Hepatocyte (in vitro differentiated cells): ENCODE measurements around the gene ERVFRD-1. TPM values are rescaled to one million over a fixed set of nuclear protein-coding genes. Genes with fewer than 3 reads are reported as not detected.

ENCODE experiments used
- DNase-seq: peaks from one replicate; pipeline ENCODE4 v3.0.0-alpha.2; 2016; ENCODE audit warnings: low spot score
- H2AFZ ChIP-seq: fragments of 200-600 bp; sonication (generic); 2 replicates; pipeline ENCODE4 v1.6.0; 2016; ENCODE audit warnings: antibody characterized with exemption, mild to moderate bottlenecking
- H3K27ac ChIP-seq: fragments of 200-600 bp; sonication (generic); 2 replicates; pipeline ENCODE4 v1.5.1; 2016; ENCODE audit warnings: mild to moderate bottlenecking
- H3K27me3 ChIP-seq: fragments of 200-600 bp; sonication (generic); 2 replicates; pipeline ENCODE4 v1.6.1; 2016
- H3K36me3 ChIP-seq: fragments of 200-600 bp; sonication (generic); replicated peaks from 2 replicates; pipeline ENCODE4 v1.5.1; 2016; ENCODE audit warnings: low read depth; ENCODE audit not compliant: insufficient read depth
- H3K4me1 ChIP-seq: fragments of 200-600 bp; sonication (generic); 2 replicates; pipeline ENCODE4 v1.5.1; 2016; ENCODE audit warnings: mild to moderate bottlenecking, moderate library complexity; ENCODE audit not compliant: insufficient read depth
- H3K4me2 ChIP-seq: fragments of 200-600 bp; sonication (generic); 2 replicates; pipeline ENCODE4 v1.6.0; 2016
- H3K4me3 ChIP-seq: fragments of 200-600 bp; sonication (generic); 2 replicates; pipeline ENCODE4 v1.5.1; 2016; ENCODE audit warnings: mild to moderate bottlenecking
- H3K79me2 ChIP-seq: fragments of 200-600 bp; sonication (generic); 2 replicates; pipeline ENCODE4 v1.6.0; 2017; ENCODE audit warnings: mild to moderate bottlenecking
- H3K9me2 ChIP-seq: fragments of 200-600 bp; sonication (generic); replicated peaks from 2 replicates; pipeline ENCODE4 v1.6.0; 2017; ENCODE audit warnings: mild to moderate bottlenecking; ENCODE audit not compliant: insufficient read depth
- H3K9me3 ChIP-seq: fragments of 200-600 bp; sonication (generic); 2 replicates; pipeline ENCODE4 v1.5.1; 2016; ENCODE audit warnings: low read depth, mild to moderate bottlenecking
- H4K20me1 ChIP-seq: fragments of 200-600 bp; sonication (generic); 2 replicates; pipeline ENCODE4 v1.6.0; 2016; ENCODE audit warnings: mild to moderate bottlenecking; ENCODE audit not compliant: insufficient read depth, poor library complexity, severe bottlenecking
- EZH2 ChIP-seq: fragments of 200-600 bp; sonication (generic); IDR thresholded peaks from 2 replicates; pipeline ENCODE4 v1.6.1; 2016; ENCODE audit warnings: antibody characterized with exemption, mild to moderate bottlenecking, borderline replicate concordance
- EZH2phosphoT487 ChIP-seq: fragments of 200-600 bp; sonication (generic); IDR thresholded peaks from one replicate; pipeline ENCODE4 v1.6.1; 2018; ENCODE audit warnings: antibody characterized with exemption, mild to moderate bottlenecking, low read depth, moderate library complexity; ENCODE audit not compliant: unreplicated experiment, severe bottlenecking
- WGBS: methylation state at CpG from one replicate; pipeline ENCODE4 v1.1.6; 2016; ENCODE audit warnings: low lambda C conversion rate; ENCODE audit errors: missing lambda C conversion rate; 5-methylcytosine and 5-hydroxymethylcytosine counted together
- polyA plus RNA-seq: library from polyadenylated mRNA; unstranded; fragments of >200 nt; fragmentation: Nextera tagmentation; extraction: Ambion mirVana; gene quantifications from 2 replicates; pipeline ENCODE4 v1.2.1, GENCODE V29; 2016
- total RNA-seq: library from RNA; depleted of rRNA; stranded (reverse); fragments of >200 nt; gene quantifications from 2 replicates; pipeline ENCODE4 v1.2.3, GENCODE V29; 2014
- TF ChIP-seq, protein P1 (sequence below): fragments of 200-600 bp; sonication (generic); IDR thresholded peaks from 2 replicates; pipeline ENCODE4 v1.5.1; 2016; ENCODE audit warnings: antibody characterized with exemption, mild to moderate bottlenecking; ENCODE audit not compliant: poor library complexity

Gene ERVFRD-1, protein sequence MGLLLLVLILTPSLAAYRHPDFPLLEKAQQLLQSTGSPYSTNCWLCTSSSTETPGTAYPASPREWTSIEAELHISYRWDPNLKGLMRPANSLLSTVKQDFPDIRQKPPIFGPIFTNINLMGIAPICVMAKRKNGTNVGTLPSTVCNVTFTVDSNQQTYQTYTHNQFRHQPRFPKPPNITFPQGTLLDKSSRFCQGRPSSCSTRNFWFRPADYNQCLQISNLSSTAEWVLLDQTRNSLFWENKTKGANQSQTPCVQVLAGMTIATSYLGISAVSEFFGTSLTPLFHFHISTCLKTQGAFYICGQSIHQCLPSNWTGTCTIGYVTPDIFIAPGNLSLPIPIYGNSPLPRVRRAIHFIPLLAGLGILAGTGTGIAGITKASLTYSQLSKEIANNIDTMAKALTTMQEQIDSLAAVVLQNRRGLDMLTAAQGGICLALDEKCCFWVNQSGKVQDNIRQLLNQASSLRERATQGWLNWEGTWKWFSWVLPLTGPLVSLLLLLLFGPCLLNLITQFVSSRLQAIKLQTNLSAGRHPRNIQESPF
- total RNA-seq (1.7 and 2.2 TPM in 2 replicates), polyA plus RNA-seq (4.6 and 4.9 TPM in 2 replicates)

DNA sequence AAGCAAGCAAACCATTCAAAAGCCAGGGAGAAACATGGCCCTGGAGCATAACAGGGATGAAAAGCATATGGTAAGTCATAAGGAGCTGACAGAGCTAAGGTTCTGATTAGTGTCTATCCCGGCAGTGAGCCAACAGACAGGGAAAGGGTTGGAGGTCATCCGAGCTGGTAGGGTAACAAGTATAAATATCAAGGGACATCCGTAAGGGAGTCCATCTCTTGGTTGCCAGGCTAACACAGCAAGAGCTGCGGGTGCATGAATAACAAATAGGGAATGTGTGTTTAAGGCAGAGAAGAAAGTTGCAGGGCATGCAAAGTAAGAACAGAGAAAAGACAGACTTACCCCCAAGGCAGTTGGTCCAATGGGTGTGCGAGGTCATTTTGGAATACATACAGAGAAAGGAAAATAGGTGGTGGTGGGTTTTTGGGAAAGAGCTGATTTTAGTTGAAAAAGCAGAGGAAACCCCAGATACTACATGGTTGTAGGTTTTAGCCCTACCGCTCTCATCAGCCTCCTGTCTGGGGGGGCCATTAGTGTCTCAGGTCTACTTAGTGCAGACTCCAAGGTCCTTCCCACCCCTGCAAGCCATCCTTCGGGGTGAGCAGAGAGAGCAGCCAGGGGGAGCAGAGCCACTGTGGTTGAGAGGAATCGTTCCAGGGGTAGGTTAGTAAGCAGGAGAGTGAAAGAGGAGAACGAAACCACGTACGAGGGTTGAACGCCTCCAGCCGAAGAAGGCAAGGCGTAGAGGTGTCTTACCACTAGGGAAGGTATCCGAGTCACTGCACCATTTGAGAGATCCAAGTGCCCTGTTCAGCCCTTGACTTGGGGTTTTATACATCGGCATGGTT, at the start of gene ERVFRD-1:
Gene ERVFRD-1, minus strand, starts transcription at position 805 of the 848 bp plus-strand sequence. CDS start 6,415 bp downstream, outside the sequence.
- peak within 1 kb of the TSS; percentile 25 for H3K4me2 ChIP-seq
- no peaks in the 10 kb centered on the region for H3K36me3 ChIP-seq
- no peaks in the 10 kb centered on the region for H3K9me3 ChIP-seq
- WGBS, result 90% methylated on average over 16 of the region's 16 CpGs
- H3K4me3 ChIP-seq, result no peak within 1 kb of the TSS
- no peak within 1 kb of the TSS for H2AFZ ChIP-seq
- H3K27ac ChIP-seq, result peak within 1 kb of the TSS; percentile 45
- DNase-seq, result no peak
- no peaks in the 10 kb centered on the region for H3K9me2 ChIP-seq
- peaks cover 3% of the 10 kb centered on the region for H4K20me1 ChIP-seq
- TF ChIP-seq, protein P1, sequence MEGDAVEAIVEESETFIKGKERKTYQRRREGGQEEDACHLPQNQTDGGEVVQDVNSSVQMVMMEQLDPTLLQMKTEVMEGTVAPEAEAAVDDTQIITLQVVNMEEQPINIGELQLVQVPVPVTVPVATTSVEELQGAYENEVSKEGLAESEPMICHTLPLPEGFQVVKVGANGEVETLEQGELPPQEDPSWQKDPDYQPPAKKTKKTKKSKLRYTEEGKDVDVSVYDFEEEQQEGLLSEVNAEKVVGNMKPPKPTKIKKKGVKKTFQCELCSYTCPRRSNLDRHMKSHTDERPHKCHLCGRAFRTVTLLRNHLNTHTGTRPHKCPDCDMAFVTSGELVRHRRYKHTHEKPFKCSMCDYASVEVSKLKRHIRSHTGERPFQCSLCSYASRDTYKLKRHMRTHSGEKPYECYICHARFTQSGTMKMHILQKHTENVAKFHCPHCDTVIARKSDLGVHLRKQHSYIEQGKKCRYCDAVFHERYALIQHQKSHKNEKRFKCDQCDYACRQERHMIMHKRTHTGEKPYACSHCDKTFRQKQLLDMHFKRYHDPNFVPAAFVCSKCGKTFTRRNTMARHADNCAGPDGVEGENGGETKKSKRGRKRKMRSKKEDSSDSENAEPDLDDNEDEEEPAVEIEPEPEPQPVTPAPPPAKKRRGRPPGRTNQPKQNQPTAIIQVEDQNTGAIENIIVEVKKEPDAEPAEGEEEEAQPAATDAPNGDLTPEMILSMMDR, result no peak
- TF ChIP-seq EZH2 (no peak), EZH2phosphoT487 (no peak)
- peaks cover 7% of the 10 kb centered on the region for H3K4me1 ChIP-seq
- H3K79me2 ChIP-seq, result peaks cover 76% of the 10 kb centered on the region
- no peaks in the 10 kb centered on the region for H3K27me3 ChIP-seq

DNA sequence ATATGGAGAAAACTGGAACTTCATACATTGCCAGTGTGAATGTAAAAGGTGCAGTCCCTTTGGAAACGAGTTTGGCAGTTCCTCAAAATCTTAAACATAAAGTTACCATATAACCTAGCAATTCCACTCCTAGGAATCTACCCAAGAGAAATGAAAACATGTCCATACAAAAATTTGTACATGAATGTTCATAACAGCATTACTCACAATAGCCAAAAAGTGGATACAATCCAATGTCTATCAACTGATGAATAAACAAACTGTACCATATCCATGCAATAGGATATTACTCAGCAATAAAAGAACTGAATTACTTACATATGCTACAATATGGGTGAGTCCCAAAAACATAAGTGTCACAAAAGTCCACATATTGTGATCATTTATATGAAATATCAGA, 48.7 kb upstream of the ERVFRD-1 start:
- Histone ChIP-seq H3K4me3 (no peak overlapping the region), H3K4me2 (no peak overlapping the region), H4K20me1 (no peaks in the 10 kb centered on the region), H3K27ac (no peak overlapping the region), H2AFZ (no peak overlapping the region), H3K9me3 (no peaks in the 10 kb centered on the region), H3K79me2 (no peaks in the 10 kb centered on the region), H3K27me3 (no peaks in the 10 kb centered on the region), H3K9me2 (no peaks in the 10 kb centered on the region), H3K4me1 (no peaks in the 10 kb centered on the region), H3K36me3 (no peaks in the 10 kb centered on the region)
- 89% methylated on average over 1 of the region's 1 CpG for WGBS
- no peak for DNase-seq
- no peak for TF ChIP-seq EZH2
- TF ChIP-seq, protein P1, result no peak
- TF ChIP-seq EZH2phosphoT487, result no peak

DNA sequence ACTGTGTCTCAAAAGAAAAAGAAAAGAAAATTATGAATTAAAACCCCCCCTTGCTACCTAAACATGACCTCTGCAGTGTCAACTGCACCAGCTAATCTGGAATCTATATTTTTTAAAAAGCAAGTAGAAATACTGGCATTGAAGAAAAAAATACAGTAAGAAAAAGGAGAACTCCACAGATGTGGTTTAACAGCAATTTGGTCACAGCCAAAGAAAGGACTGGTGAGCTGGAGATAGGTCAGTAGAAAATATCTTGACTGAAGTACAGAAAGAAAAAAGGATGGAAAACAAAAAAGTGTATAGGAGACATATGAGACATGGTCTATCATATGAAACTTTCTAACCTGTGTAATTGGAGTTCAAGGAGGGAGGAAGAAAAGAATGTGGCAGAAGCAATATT, 44.1 kb upstream of the ERVFRD-1 start:
- Histone ChIP-seq H2AFZ (no peak overlapping the region), H4K20me1 (no peaks in the 10 kb centered on the region), H3K79me2 (no peaks in the 10 kb centered on the region), H3K36me3 (no peaks in the 10 kb centered on the region), H3K27ac (no peak overlapping the region), H3K4me2 (no peak overlapping the region), H3K9me3 (no peaks in the 10 kb centered on the region), H3K9me2 (no peaks in the 10 kb centered on the region), H3K4me3 (no peak overlapping the region), H3K27me3 (no peaks in the 10 kb centered on the region), H3K4me1 (no peaks in the 10 kb centered on the region)
- TF ChIP-seq, protein P1, result no peak
- no peak for TF ChIP-seq EZH2phosphoT487
- no peak for TF ChIP-seq EZH2
- no peak for DNase-seq
